Gastroesophageal sphincter (tissue), 4 donors: ENCODE data around the gene HYAL1. TPM values are rescaled to one million over a fixed set of nuclear protein-coding genes. Genes with fewer than 3 reads are reported as not detected.
A peak's percentile ranks its signal among the peaks of the same experiment; 100 is the strongest.

Source experiments
- ATAC-seq: fragments of 150-250 bp; one replicate; pipeline ENCODE4 v1.9.1; 2016; ENCODE audit warnings: mild to moderate bottlenecking, moderate library complexity
- H3K27ac ChIP-seq, 4 donors: fragments of 200-600 bp; sonication (generic) in 3 of 4; 1 replicate in 3 of 4; 2 replicates in 1 of 4; pipeline ENCODE4 v1.5.1; 2016 to 2019
- H3K27me3 ChIP-seq: fragments of 200-600 bp; sonication (generic); one replicate; pipeline ENCODE4 v1.5.1; 2019
- H3K36me3 ChIP-seq, 2 donors: fragments of 200-600 bp; sonication (generic); one replicate each; pipeline ENCODE4 v1.5.1; 2019; ENCODE audit warnings: control low read depth in 1 of 2
- H3K4me1 ChIP-seq, 3 donors: fragments of 200-600 bp; sonication (generic); 1 replicate in 2 of 3; 2 replicates in 1 of 3; pipeline ENCODE4 v1.5.1; 2016 to 2019; ENCODE audit warnings: control low read depth in 2 of 3
- H3K4me3 ChIP-seq, 2 donors: fragments of 200-600 bp; sonication (generic); one replicate each; pipeline ENCODE4 v1.5.1; 2019; ENCODE audit warnings: mild to moderate bottlenecking in 1 of 2, moderate library complexity in 1 of 2
- H3K9me3 ChIP-seq, 3 donors: fragments of 200-600 bp; sonication (generic); one replicate each; pipeline ENCODE4 v1.5.1; 2017 to 2019; ENCODE audit warnings: control low read depth in 2 of 3
- EP300 ChIP-seq: sonication (generic); formaldehyde crosslinking; IDR thresholded peaks from one replicate; pipeline ENCODE4 v1.6.1; 2017; ENCODE audit warnings: antibody characterized with exemption, mild to moderate bottlenecking
- POLR2A ChIP-seq, 2 donors: fragments of 450-650 bp; IDR thresholded peaks; one replicate each; pipeline ENCODE4 v1.6.1; 2017; ENCODE audit warnings: antibody characterized with exemption in 2 of 2, mild to moderate bottlenecking in 2 of 2, moderate library complexity in 1 of 2
- POLR2AphosphoS5 ChIP-seq: sonication (generic); formaldehyde crosslinking; IDR thresholded peaks from one replicate; pipeline ENCODE4 v1.6.1; 2017; ENCODE audit warnings: antibody characterized with exemption
- WGBS, 2 donors: methylation state at CpG; one replicate each; pipeline ENCODE4 v1.1.5; 2018; ENCODE audit warnings: low coverage in 1 of 2; 5-methylcytosine and 5-hydroxymethylcytosine counted together
- total RNA-seq, 4 donors: library from RNA; depleted of rRNA; stranded (reverse); fragments of >200 nt; gene quantifications; one replicate each; pipeline ENCODE4 v1.1.0, GENCODE V29; 2016
- TF ChIP-seq, protein P1 (sequence below), 4 experiments: fragments of 200-600 bp in 2 of 4; fragments of 450-650 bp in 2 of 4; sonication (generic) in 1 of 4; IDR thresholded peaks; one replicate each; pipeline ENCODE4 v1.5.1; 2017 to 2019; ENCODE audit warnings: antibody characterized with exemption in 4 of 4, mild to moderate bottlenecking in 2 of 4, moderate library complexity in 2 of 4

HYAL1 gene
- total RNA-seq, 4 donors from 2014 or later: 4.8 to 12.3 (median 7.9) TPM

GRCh38 chr3:50304601-50305000 lies 1.2 kb upstream of the HYAL1 start:
- no peaks in the 10 kb centered on the region for H3K9me3 ChIP-seq
- no peak overlapping the region for H3K27ac ChIP-seq
- no peak for ATAC-seq
- H3K27me3 ChIP-seq: no peaks in the 10 kb centered on the region
- TF ChIP-seq, protein P1, sequence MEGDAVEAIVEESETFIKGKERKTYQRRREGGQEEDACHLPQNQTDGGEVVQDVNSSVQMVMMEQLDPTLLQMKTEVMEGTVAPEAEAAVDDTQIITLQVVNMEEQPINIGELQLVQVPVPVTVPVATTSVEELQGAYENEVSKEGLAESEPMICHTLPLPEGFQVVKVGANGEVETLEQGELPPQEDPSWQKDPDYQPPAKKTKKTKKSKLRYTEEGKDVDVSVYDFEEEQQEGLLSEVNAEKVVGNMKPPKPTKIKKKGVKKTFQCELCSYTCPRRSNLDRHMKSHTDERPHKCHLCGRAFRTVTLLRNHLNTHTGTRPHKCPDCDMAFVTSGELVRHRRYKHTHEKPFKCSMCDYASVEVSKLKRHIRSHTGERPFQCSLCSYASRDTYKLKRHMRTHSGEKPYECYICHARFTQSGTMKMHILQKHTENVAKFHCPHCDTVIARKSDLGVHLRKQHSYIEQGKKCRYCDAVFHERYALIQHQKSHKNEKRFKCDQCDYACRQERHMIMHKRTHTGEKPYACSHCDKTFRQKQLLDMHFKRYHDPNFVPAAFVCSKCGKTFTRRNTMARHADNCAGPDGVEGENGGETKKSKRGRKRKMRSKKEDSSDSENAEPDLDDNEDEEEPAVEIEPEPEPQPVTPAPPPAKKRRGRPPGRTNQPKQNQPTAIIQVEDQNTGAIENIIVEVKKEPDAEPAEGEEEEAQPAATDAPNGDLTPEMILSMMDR (IDR thresholded peaks at IDR 0.05): no peak
- TF ChIP-seq EP300 (no peak), POLR2AphosphoS5 (no peak), POLR2A (IDR thresholded peaks at IDR 0.05) (no peak)
- H3K4me3 ChIP-seq: no peak overlapping the region
- peaks cover 0 to 37% (median 19%) of the 10 kb centered on the region in 3 donors for H3K4me1 ChIP-seq
- peaks cover 0 to 3% of the 10 kb centered on the region in 2 donors for H3K36me3 ChIP-seq

GRCh38 chr3:50302095-50303012 lies 1.0 kb downstream of the HYAL1 start:
- ATAC-seq: no peak
- Histone ChIP-seq H3K27ac (peak overlapping the region in 3 of 4 donors; percentile 69 to 92 (median 82)), H3K4me1 (peaks cover 0 to 54% (median 26%) of the 10 kb centered on the region in 3 donors)

DNA sequence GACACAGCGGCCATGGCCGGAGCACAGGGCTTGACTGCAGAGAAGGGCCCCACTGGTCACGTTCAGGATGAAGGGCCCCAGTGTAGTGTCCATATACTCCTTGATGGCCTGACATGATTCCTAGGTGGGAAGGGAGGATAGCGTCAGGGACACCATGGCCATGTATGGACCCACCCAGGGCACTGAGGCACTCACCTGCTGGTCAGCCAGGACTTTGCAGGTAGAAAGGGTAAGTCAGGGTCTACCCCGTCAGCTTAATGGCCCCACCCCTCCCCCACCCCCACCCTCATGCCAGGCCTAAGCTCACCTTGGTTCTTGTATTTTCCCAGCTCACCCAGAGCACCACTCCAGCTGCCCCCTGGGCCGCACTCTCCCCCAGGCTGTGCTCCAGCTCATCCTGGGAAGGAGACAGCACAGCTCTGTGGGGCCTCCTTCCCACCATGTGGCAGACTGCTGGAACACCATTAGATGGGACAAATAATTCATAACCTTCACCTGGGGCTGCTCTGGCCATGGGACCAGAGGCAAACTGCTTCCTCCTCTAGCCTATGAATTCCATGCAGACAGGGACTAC lies 2.6 kb downstream of the HYAL1 start:
- TF ChIP-seq POLR2A (IDR thresholded peaks at IDR 0.05): no peak
- no peak for TF ChIP-seq POLR2AphosphoS5
- TF ChIP-seq EP300: no peak
- TF ChIP-seq, protein P1 (IDR thresholded peaks at IDR 0.05): no peak
- Histone ChIP-seq H3K27me3 (no peaks in the 10 kb centered on the region), H3K4me1 (peaks cover 0 to 56% (median 26%) of the 10 kb centered on the region in 3 donors), H3K36me3 (peaks cover 0 to 12% of the 10 kb centered on the region in 2 donors), H3K9me3 (no peaks in the 10 kb centered on the region), H3K27ac (peak overlapping the region; percentile 64 to 92 (median 90)), H3K4me3 (peak overlapping the region in 1 of 2 donors; percentile 68)
- ATAC-seq: no peak
- WGBS, 2 donors: no CpG with 5 or more reads among the region's 6 CpGs

More at GRCh38 chr3:50302095-50303012, 1.0 kb downstream of the HYAL1 start:
- Histone ChIP-seq H3K9me3 (no peaks in the 10 kb centered on the region), H3K36me3 (peaks cover 0 to 2% of the 10 kb centered on the region in 2 donors), H3K4me3 (peak overlapping the region in 1 of 2 donors; percentile 36), H3K27me3 (no peaks in the 10 kb centered on the region)
- TF ChIP-seq POLR2AphosphoS5 (no peak), POLR2A (IDR thresholded peaks at IDR 0.05) (no peak), EP300 (no peak)
- TF ChIP-seq, protein P1 (IDR thresholded peaks at IDR 0.05): no peak
- WGBS, 2 donors: 91% methylated on average over 6 of the region's 32 CpGs; no CpG with 5 or more reads in 1 of the 2 donors

GRCh38 chr3:50299929-50300680 lies 3.3 kb downstream of the HYAL1 start:
- Histone ChIP-seq H3K36me3 (peaks cover 0 to 12% of the 10 kb centered on the region in 2 donors), H3K4me1 (peaks cover 0 to 56% (median 26%) of the 10 kb centered on the region in 3 donors), H3K27ac (peak overlapping the region; percentile 64 to 92 (median 90)), H3K27me3 (no peaks in the 10 kb centered on the region), H3K4me3 (peak overlapping the region; percentile 29 to 68), H3K9me3 (no peaks in the 10 kb centered on the region)
- no peak for ATAC-seq
- TF ChIP-seq POLR2A (IDR thresholded peaks at IDR 0.05) (no peak), POLR2AphosphoS5 (no peak), EP300 (no peak)
- TF ChIP-seq, protein P1 (IDR thresholded peaks at IDR 0.05): no peak
- 26 to 27% methylated on average over 5 of the region's 12 CpGs for WGBS, 2 donors
